ENCODE results near the gene KCNE2.
"Not testable (repeated sequence)": the region's sequence is repeated elsewhere in the genome, so short reads cannot be mapped to it uniquely, and the experiment has no call there.

Gene KCNE2

DNA sequence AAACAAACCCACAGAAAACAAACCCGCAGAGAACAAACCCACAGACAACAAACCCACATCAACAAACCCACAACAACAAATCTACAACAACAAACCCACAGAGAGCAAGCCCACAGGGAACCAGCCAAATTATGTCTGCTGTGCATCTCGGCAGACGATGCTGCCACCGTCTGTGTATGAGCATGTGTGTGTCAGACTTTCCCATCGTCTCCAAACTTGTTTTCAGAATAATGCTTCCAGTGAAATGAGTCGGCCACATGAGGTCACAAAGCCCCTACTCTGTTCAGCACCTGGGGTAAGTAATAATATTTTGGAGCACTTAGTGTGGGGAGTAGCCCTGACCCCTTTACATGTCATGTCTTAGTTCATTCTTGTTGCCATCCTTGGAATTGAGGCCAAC, 42.3 kb downstream of the KCNE2 start:
- in situ Hi-C loops (cut with HindIII; ENCODE audit: low pct_unique_long_range_greater_than_20kb, low sequenced_read_pairs); DNase-seq (ENCODE audit: low read depth in 1 of 2, low spot score in 1 of 2): not testable (repeated sequence)

- DNase-seq (ENCODE audit: low read depth in 1 of 2, low spot score in 1 of 2); in situ Hi-C loops (cut with HindIII; ENCODE audit: low pct_unique_long_range_greater_than_20kb, low sequenced_read_pairs): not testable (repeated sequence)
These were observed 42.9 kb downstream of the KCNE2 start for GRCh38 chr21:34406676-34407075.

GRCh38 chr21:34407294-34407693, 43.5 kb downstream of the KCNE2 start:
- in situ Hi-C loops (cut with HindIII; ENCODE audit: low pct_unique_long_range_greater_than_20kb, low sequenced_read_pairs); DNase-seq (ENCODE audit: low read depth in 1 of 2, low spot score in 1 of 2): not testable (repeated sequence)

DNA sequence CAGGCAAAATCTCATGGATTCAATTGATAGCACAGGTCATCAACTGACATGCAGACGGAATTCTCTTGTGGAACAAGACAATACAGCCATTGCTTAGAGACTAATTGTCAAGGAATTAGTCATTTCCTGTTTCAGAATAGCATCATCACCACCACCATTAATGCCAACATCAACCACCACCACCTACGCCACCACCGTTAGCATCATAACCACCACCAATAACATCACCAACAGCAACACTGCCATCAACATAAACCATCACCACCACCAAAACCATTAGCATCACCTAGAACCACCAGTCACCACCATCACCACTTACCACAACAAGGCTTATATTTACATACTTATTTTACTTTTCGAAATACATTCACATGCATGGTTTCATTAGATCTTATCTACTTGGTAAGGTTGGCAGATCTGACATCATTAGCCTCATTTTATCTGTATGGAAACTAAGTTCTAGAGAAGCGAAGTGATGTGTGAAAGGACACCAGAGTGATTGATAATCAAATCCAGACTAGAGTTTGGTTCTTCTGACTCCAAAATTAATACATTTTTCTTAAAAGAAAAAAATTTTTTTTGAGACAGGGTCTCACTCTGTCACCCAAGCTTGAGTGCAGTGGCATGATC, 53.8 kb downstream of the KCNE2 start:
- DNase-seq (ENCODE audit: low read depth in 1 of 2, low spot score in 1 of 2); in situ Hi-C loops (cut with HindIII; ENCODE audit: low pct_unique_long_range_greater_than_20kb, low sequenced_read_pairs): not testable (repeated sequence)

All from T47D (cell line).